DOHH2 (cell line): ENCODE results near the gene NR2C2.

Experiments
- CTCF ChIP-seq: fragments of 200-600 bp; sonication (generic); IDR thresholded peaks from one replicate; pipeline ENCODE4 v1.5.1; 2014; ENCODE audit warnings: antibody characterized with exemption, mild to moderate bottlenecking, low read depth, low read length; ENCODE audit not compliant: poor library complexity, severe bottlenecking
- EZH2phosphoT487 ChIP-seq: fragments of 200-600 bp; sonication (generic); IDR thresholded peaks from 2 replicates; pipeline ENCODE4 v1.6.1; 2017; ENCODE audit warnings: borderline replicate concordance, mild to moderate bottlenecking, antibody characterized with exemption, low read length, moderate library complexity, mixed read lengths

GRCh38 chr3:15097891-15098290, 150.5 kb downstream of the NR2C2 start:
- no peak for TF ChIP-seq CTCF
- TF ChIP-seq EZH2phosphoT487 = no peak
